CD4-positive, alpha-beta T cell treated with Interleukin-15 for 1 hour (primary cell): ENCODE data around the gene INF2.
"Not testable (repeated sequence)": the region's sequence is repeated elsewhere in the genome, so short reads cannot be mapped to it uniquely, and the experiment has no call there.

Source experiments
- DNase-seq: peaks from one replicate; pipeline ENCODE4 v3.0.0-alpha.2; 2020

INF2 gene

DNA sequence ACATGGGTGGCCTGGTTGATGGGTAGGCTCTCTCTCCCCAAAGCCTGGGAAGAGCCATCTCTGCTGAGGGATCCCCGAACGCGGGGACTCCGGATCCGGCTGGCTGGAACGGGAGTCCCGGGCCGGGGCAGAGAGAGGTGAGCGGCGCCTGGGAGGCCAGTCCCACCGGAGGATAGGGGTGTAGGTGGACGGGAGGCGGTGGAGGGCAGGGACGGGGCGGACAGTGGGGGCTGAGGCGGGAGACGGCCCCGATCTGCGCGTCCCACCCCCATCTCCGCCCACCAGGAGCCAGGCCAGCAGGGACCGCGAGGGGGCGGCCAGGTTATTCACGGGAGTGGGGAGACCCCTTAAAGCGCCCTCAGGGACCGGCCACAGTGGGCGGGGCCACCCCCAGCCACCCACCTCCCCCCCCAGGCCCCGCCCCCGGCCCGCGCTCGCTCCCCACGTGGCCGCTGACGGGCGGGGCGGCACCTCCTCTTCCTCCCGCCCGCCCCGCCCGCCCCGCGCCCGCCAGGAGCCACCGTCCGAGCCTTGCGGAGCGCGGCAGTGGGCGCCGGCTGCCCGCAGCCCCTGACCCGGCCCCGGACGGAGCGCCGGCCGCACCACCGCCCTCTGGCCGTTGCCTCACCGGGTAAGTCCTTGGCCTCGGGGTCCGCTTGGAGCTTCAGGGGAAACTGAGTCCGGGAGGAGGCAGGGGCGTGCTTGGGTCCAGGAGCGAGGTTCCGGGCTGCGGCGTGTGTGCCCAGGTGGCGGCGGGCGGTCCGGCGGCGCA lies at the start of gene INF2:
Gene INF2, plus strand, starts transcription at position 510 of the 772 bp plus-strand sequence. CDS start 11,748 bp downstream, outside the sequence.
- peak; percentile 60 for DNase-seq

DNA sequence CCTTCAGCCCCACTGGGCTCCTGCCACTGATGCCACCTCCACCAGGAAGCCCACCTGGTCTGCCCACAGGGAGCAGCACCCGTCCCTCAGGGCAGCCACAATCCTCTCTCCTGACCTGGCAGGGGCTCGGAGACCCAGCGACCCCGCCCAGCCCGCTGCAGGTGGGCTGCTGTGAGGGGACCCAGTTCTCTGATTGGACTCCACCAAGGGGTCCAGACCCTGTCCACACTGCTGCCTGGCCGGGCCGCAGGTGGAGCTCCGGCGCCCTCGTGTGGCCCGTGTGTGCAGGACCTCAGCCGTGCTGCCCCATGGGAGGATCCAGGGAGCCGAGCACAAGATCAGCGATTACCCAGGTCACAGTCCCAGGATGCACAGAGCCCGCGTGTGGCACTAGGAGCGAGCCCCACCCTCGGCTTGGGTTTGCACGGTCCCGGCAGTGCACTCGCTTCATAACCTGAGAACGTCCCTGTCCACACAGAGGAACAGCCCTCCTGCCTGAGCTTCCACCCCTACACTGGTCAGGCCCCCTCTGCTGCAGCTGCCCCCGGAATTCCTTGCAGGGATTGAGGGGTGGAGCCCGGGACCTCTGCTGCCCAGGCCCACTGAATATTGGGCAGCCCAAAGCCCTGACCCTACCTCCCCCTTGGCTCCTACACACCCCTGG lies 49.4 kb upstream of the INF2 start:
- DNase-seq, result peak; percentile 49

DNA sequence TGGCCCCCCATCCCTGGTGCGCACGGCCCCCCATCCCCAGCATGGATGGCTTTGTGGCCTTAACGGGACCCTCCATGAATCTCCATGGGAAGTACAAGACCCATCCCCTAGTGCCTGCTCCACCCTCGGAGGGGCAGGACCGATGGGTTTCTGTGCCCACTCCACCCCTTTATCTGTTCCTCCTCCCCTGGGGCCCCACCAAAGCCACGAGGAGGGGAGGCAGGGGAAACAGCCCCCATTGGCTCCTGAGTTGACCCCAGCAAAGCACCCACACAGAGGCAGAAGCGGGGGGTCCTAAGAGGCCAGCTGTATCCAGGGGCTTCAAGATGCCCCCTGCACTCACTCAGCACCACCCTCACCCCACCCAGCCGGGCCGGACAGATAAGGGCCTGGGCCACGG lies 48.7 kb upstream of the INF2 start:
- DNase-seq, result no peak

DNA sequence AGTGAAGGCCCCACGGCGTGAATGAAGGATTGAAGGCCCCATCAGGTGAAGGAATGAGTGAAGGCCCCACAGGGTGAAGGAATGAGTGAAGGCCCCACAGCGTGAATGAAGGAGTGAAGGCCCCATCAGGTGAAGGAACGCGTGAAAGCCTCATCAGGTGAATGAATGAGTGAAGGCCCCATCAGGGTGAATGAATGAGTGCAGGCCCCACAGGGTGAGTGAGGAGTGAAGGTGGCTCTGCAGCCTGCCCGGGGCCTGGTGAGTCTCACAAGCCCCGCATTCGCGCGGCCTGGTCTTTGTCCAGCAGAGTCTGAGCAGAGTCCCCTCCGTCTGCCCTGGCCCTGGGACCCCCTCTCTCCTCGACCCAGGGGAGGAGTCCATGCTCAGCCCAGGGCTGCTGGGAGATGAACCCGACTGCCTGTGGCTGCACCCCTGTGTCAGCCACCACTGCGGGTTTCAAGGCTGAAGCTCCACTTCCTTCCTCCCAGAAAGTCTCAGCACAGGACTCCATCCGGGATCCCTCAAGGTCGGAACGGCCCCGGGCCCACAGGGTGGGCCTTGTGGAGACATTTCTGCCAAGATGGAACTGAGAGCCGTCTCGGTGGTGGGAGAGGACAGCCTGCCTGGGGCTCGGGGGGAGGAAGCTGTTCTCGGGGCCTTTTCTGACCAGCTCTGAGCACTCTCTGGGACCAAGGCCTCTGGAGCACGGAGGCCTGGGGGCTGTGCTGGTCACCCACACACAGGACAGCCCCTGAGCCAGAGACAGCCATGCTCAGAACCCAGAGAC lies 47.5 kb upstream of the INF2 start:
- no peak for DNase-seq

DNA sequence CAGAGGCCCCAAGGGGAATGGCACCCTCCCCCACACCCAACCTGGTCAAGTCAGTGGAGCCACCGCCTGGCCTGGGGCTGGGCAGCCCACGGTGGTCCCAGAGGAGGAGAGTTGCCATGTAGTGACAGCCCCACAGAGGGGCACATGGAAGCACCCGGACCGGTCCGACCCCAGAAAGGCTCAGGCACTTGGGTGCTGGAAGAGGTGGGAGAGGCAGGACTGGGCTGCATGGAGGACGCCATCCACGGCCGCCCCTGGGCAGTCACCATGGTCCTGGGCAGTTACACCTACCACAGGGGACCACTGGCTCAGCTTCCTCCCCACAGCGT lies 46.9 kb upstream of the INF2 start:
- no peak for DNase-seq

DNA sequence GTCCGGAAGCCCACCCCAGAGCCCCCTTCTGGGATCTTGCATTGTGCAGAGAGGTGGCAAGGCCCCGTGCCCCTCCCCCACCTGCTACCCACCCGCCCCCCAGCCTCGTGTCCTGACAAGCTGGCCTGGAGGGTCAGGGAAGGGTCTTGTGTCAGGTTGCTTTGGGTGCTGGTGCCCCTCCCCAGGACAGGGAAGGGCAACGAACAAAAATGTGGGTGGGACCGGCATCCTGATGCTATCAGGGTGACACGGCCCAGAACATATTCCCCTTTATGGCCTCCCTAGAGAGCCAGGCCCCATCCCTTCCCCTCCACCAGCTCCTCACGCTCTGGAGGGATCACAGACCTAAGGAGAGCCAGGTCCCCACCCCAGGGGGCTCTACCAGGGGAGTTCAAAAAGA lies 46.1 kb upstream of the INF2 start:
- no peak for DNase-seq

DNA sequence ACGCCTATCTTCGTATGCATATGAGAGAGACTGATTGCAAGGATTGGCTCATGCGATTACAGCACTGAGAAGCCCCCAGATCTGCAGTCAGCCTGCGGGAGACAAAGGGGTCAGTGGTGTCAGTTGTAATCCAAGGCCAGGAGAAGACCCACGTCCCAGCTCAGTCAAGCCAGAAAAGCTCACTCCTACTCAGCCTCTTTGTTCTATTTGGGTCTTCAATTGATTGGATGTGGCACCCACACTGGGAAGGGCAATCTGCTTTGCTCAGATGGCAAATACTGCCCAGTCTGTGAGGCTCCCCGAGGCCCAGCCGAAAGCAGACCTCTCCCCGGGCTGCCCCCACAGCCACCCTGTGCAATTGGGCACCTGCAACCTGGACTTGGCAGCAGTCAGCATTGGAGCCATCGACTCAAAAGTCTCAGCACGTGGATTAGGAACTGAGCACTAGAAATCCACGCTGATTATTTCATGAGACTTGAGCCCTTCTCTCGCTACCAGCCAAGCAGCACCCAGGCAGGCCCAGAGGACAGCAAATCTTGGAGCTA lies 45.3 kb upstream of the INF2 start:
- DNase-seq, result no peak

DNA sequence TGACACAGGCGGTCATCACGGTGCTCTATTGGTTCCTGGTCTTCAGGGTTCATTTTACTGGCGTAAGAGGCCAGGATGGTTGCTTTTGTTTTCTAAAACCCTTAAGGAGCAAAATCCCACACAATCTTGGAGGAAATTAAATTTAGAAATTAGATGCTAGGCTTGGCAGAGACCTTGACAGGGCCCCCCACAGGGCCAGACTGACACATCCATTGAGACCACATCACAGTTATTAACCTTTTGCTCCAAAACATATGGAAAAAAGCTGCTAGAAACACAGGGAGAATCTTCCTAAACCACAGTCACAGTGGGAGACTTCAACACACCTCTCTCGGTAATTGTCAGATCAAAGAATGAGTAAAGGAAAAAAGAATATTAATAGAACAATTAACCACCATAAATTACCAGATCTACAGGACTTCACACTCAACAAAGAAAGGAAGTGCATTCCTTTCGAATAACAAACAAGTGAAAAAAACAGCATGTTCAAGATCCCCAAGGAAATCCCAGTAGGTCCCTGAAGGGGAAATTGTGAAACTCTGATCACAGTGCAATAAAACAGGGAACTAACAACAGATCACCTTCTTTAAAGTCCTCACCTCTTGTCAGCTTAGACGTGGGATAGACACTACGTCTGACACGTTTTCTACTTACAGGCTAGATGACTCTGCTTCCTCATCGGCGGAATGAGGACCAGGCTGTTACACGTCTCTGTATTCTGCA lies 44.6 kb upstream of the INF2 start:
- DNase-seq, result no peak

DNA sequence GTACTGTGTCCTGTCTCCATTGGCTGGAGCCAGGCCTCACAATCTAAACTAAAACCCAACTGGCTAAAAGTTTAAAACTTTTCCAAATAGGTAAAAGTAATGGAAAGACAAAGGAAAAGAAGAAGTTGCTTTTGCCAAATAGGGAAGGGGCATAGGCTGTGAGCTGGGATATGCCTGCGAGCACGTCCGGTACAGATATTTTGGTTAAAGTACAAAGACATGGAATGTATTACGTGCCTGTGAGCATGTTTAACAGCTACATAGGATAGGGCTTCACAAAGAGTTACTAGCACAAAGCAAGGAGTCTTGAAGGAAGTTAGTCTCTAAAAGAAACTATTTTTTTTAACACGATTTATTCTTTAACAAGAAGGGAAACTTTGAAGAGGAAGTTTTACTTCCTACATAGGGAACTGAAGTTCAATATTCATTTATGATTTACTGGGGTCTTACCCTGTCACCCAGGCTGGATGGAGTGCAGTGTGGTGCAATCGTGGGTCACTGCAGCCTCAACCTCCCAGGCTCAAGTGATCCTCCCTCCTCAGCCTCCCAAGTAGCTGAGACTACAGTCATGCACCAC lies 41.9 kb upstream of the INF2 start:
- DNase-seq, result no peak

DNA sequence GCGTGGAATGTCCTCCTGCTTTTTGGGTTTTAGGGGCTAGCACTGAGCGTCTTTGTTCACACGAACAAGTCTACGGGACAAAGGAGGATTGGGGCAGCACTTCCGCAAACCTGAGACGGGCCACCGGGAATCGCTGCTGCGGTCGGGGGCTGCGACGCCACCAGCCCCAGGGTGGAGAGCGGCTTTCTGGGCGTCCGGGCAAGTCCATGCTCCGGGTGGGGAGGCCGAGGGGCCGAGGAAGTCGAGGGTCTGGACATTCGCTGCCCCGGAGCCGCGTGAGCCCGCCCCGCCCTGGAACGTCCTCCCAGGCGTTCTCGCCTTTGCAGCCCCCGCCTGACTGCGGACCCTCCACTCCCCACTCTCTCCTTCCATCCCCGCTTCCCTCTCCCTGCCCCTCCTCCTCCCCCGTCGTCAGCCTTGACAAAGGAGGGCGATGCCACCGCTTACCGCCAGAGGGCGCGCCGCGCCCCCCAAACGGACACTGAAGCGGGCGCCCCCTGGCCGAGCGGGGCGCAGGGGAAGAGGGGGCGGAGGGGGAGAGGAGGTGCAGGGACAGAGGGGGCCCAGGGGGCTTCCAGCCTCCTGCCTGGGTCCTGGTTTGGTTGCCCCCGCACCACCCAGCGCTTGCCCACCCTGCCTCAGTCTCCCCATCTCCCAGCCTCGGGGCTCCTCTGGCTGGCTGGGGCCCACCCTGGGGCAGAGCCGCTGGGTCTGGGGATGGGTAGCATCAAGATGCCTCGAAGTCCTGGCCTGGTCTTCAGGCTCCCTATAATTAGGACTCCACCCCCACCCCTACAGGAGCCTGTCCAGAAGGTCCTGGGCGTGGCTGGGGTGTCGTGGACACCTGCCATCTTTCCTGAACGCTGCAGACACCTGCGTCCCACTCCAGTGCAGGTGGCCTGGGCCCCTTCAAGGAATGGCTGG lies 39.1 kb upstream of the INF2 start:
- DNase-seq, result peak; percentile 60

DNA sequence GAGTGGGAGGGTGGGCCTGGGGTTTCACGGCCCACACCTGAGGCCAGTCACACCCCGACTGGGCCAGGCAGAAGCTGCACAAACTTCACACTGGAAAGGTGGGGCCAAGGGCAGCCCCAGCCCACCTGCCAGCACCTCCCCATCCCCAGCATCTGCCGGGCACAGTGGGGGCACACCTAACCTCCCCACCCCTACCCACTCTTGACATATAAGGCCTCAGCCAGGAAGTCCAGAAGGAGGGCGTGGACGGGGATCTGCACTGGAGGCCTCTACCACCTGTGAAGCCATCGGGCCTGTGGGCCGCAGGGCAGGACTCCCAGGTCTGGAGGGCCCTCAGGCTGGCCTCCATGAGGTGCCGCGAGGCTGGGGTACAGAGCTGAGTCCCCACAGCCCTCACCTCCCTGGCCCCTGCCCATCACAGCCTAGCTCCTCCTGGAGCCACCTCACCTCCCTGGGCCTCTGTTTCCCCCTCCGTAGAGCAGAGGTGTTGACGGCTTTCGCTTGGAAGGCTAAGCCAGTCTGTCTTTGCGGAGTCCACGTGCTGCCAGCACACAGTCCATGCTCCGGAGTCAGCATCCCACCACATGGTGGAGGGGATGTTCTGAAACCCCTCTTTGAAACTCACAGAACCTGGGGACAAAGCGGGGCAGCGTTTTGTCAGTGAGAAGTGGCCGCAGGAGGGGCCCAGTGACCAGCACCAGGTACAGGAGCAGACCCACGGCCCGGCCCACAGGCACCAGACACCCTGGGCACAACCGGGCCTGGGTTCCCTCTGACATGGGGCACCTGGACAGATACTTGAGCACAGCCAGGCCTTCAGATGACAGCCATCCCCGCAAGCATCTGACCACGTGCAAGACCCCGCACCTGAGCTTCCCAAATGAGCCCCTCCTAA lies 38.2 kb upstream of the INF2 start:
- no peak for DNase-seq

DNA sequence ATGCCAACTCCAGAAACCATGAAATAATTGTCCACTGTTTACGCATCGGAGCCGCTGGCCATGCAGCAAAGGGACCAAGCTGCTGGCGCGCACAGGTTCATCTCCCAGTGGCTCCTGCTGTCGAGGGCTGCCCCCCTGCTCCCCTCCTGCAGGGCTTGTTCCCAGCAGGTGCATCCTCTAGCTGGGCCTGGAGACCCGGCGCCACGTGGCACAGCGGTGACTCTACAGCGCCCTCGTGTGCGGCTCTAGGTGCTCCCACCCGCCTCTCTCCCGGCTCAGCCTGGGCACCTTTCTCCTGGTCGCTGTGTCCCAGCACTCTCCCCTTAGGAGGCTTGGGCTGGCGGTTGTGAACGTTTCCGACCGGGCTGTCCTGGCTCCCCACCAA lies 37.5 kb upstream of the INF2 start:
- DNase-seq, result no peak

DNA sequence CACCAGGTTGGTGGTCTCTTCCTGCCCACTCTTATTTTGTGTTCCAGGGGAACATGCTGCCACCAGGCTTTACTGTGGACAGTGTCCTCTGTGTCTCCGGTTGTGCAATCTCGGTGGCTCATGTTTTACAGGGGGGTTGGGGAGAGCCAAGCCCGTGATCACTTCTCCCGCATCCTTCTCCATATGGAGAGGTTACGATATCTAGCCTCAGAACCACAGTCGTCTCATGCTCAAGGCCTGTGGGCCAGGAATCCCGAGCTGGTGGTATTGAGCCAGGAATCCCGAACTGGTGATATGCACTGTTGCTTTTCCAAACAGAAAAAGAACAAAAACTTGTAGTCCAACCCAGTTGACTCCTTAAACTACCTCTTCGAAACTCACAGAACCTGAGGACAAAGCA lies 37.0 kb upstream of the INF2 start:
- DNase-seq, result no peak

DNA sequence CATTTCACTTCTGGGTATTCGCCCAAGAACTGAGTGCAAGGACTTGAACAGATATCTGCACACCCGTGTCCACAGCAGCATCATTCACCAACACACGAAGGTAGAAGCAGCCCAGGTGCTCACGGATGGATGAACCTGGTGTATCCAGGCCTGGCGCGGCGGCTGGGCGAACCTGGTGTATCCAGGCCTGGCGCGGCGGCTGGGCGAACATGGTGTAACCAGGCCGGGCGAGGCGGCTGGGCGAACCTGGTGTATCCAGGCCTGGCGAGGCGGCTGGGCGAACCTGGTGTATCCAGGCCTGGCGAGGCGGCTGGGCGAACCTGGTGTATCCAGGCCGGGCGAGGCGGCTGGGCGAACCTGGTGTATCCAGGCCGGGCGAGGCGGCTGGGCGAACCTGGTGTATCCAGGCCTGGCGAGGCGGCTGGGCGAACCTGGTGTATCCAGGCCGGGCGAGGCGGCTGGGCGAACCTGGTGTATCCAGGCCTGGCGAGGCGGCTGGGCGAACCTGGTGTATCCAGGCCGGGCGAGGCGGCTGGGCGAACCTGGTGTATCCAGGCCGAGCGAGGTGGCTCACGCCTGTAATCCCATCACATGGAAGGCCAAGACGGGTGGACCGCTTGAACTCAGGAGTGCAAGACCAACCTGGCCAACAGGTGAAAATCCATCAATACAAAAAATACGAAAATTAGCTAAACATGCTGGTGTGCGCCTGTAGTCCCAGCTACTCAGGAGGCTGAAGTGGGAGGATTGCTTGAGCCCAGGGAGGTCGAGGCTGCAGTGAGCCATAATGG lies 36.1 kb upstream of the INF2 start:
- DNase-seq, result not testable (repeated sequence)

DNA sequence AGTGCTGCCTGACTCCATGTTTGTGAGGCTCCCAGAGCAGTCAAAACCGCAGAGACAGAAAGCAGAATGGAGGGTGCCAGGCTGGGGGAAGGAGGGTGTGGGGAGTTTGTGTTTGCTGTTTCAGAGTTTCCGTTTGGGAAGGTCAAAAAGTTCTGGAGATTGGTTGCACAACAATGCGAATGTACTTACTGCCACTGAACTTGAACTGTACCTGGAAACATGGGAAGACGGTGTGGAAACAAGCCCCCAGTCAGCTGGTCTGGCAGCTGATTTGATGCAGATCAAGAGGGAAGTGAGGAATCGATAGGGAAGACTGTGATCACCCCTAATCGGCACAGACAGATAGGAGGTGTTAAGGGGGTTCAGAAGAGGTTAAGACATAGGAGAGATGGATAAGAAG lies 35.3 kb upstream of the INF2 start:
- no peak for DNase-seq

DNA sequence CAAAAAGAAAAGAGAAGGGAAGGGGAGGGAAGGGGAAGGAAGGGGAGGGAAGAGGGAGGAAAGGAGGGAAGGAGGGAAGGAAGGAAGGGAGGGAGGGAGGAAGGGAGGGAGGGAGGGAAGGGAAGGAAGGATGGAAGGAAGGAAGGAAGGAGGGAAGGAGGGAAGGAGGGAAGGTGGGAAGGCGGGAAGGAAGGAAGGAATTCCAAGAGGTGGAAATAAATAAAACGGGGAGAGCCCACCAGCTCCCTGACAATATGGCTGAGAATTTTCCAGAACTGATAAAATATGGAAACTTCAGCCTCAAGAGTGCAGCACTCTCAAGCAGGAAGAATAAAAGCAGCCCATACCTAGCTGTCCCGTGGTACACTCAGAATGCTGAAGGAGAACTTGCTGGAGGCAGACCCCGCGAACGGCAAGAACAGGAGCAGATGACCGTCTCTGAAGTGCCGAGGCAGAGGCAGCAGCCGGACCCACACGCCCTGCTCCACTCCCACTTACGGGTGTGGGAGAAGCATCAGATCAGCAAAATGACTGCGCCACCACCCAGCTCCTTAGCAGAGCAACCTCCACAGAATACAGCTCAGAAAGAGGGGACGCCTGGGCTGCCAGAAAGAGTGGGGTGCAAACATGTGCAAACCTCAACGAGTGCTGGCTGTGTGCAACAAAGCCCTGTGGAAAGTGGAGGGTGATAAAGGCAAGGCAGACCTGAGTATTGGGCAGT lies 34.1 kb upstream of the INF2 start:
- no peak for DNase-seq

DNA sequence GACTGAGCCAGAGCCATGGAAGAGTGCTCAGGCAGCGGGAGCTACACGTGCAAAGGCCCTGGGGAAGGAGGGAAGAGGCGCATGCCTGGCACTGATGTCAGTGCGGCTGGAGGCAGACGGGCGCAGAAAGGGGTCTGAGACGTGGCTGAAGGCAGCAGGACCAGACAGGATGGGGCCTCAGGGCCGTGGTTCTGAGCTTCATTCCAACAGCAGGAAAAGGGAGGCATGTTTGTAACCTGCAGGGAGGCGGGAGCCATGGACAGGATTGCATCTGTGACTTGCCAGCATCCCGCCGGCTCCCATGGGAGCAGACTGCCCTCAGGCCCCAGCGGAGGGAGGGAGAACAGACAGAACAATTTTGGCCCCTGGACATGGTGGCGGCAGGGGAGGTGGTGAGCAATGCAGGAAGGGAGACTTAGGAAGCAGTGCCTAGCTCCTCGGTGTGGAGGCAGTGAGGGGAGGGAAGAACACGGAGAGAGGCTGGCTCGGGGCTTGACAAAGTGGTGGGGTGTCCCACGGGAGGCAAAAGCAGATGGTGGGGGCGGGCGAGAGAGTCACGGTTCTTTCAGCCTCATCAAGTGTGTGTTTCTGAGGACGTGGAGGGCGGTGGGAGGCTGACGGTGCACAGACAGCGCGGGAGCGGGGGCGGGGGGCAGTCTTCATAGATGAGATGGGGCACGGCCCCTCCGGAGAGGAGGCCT lies 33.3 kb upstream of the INF2 start:
- no peak for DNase-seq

DNA sequence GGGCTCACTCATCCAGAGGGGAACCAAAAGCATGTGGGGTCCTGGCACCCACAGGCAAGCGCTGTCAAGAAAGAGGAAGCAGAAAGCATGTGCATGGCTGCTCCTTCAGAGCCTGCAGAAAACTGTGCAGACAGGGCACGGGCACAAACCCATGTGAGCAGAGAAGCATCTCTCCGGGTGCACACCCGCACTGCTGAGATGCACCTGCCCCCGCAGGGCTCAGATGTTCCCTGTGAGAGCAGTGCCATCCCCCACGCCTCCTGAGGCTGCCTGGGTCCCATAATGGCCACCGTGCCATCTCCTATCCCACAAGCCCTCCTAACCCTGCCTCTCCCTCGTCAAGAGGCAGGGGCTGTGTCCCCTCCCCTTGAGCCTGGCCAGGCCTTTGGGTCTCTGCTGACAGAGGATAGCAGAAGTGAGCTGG lies 32.3 kb upstream of the INF2 start:
- peak; percentile 79 for DNase-seq
